HG03520 (cell line): ENCODE results near the gene MINAR2.

Experiments
- ATAC-seq: cut with Tn5 transposase; IDR thresholded peaks from one replicate; pipeline ENCODE4 v1.9.1; 2021; ENCODE audit warnings: mild to moderate bottlenecking, moderate library complexity; ENCODE audit not compliant: unreplicated experiment

MINAR2 gene

DNA sequence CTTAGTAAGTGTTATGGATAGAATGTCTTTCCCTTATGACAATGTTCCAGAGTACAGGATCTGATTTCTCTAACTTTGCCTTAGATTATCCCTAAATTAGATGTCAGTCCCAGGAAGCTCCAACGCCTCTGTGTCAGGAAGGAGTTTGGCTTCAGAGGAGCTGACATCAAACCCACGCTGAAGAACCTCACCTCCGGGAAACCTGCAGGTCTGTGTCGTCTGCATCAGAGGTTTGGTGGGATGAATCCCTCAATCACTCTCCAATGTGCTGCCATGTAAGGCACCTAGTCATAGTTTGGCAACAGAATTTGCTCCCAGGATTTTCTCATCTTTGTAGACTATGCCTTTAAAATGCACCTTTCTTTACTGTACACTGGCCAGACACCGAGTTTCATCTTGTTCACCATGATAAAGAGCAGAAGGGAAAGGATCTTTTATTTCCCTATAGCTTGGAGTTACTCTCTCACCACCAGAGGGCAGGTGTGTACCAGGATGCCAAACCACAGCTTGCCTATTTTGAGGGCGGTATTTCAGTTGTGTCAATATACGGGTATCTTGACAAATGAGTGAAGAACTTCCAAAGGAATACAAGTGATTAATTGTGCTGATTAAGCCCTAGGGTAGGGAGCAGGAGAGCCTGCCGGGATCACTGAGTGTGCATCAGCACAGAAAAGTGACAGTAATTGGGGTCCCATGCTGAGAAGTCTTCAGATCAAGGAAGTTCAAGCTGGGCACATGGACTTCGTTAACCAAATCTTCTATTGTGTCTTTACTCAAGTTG lies 23.4 kb downstream of the MINAR2 start:
- ATAC-seq, result peak; percentile 67

DNA sequence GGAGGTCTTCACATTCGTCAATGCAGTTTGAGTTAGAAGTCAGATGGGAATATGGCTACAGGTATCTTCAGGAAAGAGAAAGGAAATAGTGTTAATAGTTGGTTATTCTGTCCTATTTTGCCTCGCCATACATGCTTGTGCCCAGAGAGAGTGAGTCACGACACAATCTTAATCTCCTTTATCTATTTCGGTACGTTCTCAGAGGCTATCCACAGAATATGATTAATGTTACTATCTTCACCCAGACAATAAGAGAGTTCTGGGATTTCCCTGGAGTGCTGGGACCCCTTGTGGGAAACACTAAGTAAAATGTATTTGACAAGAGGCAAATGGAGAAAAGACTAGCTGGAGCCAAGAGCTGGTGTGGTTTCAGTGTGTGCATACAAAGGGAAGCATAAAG lies 25.5 kb downstream of the MINAR2 start:
- ATAC-seq, result no peak

DNA sequence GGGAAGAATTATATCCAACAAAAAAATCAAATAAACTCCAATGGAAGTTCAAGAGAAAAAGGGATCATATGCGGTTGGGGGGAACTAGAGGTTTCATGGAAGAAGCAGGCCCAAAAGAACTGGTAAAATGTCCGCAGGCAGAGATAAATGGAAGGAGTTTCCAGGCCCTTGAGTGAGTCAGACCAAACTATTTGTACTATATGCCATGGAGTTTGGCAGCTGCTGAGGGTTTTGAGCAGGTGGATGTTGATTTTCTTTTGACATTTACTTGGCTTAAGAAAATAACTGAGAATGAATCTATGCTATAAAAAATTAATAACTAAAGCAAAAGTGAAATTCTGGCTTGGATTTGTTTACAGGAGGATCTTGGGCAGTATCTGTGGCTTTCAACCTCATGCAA lies 33.7 kb downstream of the MINAR2 start:
- ATAC-seq, result no peak

DNA sequence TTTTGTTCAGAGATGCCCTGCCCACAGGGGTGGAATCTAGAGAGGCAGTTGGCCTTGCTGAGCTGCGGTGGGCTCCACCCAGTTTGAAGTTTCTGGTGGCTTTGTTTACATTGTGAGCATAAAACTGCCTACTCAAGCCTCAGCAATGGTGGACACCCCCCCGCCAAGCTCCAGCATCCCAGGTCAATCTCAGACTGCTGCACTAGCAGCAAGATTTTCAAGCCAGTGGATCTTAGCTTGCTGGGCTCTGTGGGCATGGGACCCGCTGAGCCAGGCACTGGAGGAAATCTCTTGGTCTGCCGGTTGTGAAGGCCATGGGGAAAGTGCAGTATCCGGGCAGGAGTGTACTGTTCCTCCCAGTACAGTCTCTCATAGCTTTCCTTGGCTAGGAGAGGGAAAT lies 55.5 kb downstream of the MINAR2 start:
- no peak for ATAC-seq

DNA sequence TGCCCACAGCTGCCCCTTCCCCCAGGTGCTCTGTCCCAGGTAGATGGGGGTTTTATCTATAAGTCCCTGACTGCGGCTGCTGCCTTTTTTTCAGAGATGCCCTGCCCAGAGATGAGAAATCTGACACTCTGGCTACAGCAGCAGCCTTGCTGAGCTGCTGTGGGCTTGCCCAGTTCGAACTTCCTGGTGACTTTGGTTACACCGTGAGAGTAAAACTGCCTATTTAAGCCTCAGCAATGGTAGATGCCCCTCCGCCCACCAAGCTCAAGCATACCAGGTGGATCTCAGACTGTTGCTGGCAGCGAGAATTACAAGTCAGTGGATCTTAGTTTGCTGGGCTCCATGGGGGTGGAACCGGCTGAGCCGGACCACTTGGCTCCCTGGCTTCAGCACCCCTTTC lies 56.8 kb downstream of the MINAR2 start:
- ATAC-seq, result no peak

DNA sequence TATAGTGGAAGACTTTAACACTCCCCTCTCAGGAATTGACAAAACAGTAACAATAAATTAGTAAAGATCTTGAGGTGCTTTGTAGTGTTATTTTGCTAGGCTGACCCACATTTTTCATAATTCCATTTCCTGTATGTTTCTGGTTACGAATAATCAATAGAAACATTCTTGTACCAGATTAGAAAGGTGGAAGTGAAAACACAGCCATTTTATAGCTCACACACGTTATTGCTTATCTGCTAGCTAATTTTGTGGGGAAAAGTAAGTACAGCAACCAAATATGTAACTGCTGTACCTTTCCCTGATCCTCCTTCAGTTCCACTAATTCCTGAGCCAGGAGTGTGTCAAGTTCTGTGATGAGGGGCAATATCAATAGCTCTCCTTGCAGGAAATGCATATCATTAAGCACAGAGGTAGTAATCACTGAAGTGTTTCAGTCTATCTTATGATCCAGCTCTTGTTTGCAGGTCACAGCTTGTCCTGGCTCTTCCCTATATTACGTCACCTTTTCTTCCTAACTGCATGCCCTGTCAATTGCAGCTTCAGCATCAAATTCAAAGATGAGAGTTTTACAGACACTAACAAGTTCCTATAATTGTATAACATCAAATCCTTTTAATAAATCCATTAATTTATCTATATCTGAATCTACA lies 59.4 kb downstream of the MINAR2 start:
- ATAC-seq, result no peak
